GM19468 (cell line): ENCODE data around the gene SUB1.
"Not testable (repeated sequence)": the region's sequence is repeated elsewhere in the genome, so short reads cannot be mapped to it uniquely, and the experiment has no call there.

Source experiments
- ATAC-seq: cut with Tn5 transposase; IDR thresholded peaks from one replicate; pipeline ENCODE4 v1.9.1; 2021; ENCODE audit warnings: mild to moderate bottlenecking, moderate library complexity, moderate number of reproducible peaks; ENCODE audit not compliant: unreplicated experiment; ENCODE audit errors: extremely low read depth

SUB1 gene

GRCh38 chr5:32585446-32586275 is at the start of gene SUB1:
TSS of gene SUB1 (plus strand) at chr5:32585557. CDS start at chr5:32588513, 2,956 bp downstream.
- ATAC-seq = peak; percentile 43

GRCh38 chr5:32536246-32536645 is 49.1 kb upstream of the SUB1 start:
- ATAC-seq = no peak

- not testable (repeated sequence) for ATAC-seq
Measured at GRCh38 chr5:32537437-32538029, 47.8 kb upstream of the SUB1 start.

GRCh38 chr5:32538031-32538547 is 47.3 kb upstream of the SUB1 start:
- peak; percentile 82 for ATAC-seq

- ATAC-seq = no peak
Measured at GRCh38 chr5:32539981-32540845, 45.1 kb upstream of the SUB1 start.

GRCh38 chr5:32541241-32541640 is 44.1 kb upstream of the SUB1 start:
- no peak for ATAC-seq

GRCh38 chr5:32542216-32543059 is 42.9 kb upstream of the SUB1 start:
- ATAC-seq = peak; percentile 66

- ATAC-seq = no peak
Measured at GRCh38 chr5:32543291-32543690, 42.1 kb upstream of the SUB1 start.

GRCh38 chr5:32545102-32545800 is 40.1 kb upstream of the SUB1 start:
- ATAC-seq = no peak

GRCh38 chr5:32551194-32551593 is 34.2 kb upstream of the SUB1 start:
- no peak for ATAC-seq

- no peak for ATAC-seq
Measured at GRCh38 chr5:32551865-32552264, 33.5 kb upstream of the SUB1 start.

- not testable (repeated sequence) for ATAC-seq
Measured at GRCh38 chr5:32552491-32552890, 32.9 kb upstream of the SUB1 start.

GRCh38 chr5:32552936-32553335 is 32.4 kb upstream of the SUB1 start:
- no peak for ATAC-seq

GRCh38 chr5:32554181-32554780 is 31.1 kb upstream of the SUB1 start:
- not testable (repeated sequence) for ATAC-seq

- not testable (repeated sequence) for ATAC-seq
Measured at GRCh38 chr5:32556543-32556942, 28.8 kb upstream of the SUB1 start.

GRCh38 chr5:32559411-32559810 is 25.9 kb upstream of the SUB1 start:
- no peak for ATAC-seq

GRCh38 chr5:32559921-32560320 is 25.4 kb upstream of the SUB1 start:
- no peak for ATAC-seq

GRCh38 chr5:32562056-32562455 is 23.3 kb upstream of the SUB1 start:
- ATAC-seq = no peak

GRCh38 chr5:32562843-32563242 is 22.5 kb upstream of the SUB1 start:
- ATAC-seq = no peak
